Stimulated activated naive CD8-positive, alpha-beta T cell treated with anti-CD3 and anti-CD28 coated beads, Interleukin-15, amount 100 ng/mL, for 72 hours (primary cell): ENCODE results near the gene PLAU.
A peak's percentile ranks its signal among the peaks of the same experiment; 100 is the strongest.

Experiments
- ATAC-seq: fragments of 150-1000 bp; cut with Tn5 transposase; 2 replicates; pipeline ENCODE4 v1.10.0; 2021; ENCODE audit warnings: mild to moderate bottlenecking, moderate library complexity
- DNase-seq, 2 donors: peaks; one replicate each; pipeline ENCODE4 v3.0.0; 2021 to 2022
- H3K27ac Mint-ChIP-seq, 2 donors: one replicate each; pipeline ENCODE4 v1.8.0; 2022; ENCODE audit warnings: mild to moderate bottlenecking in 2 of 2, mixed read lengths in 2 of 2, moderate library complexity in 2 of 2
- H3K27me3 Mint-ChIP-seq: one replicate; pipeline ENCODE4 v1.8.0; 2022; ENCODE audit warnings: mixed read lengths
- H3K4me1 Mint-ChIP-seq: one replicate; pipeline ENCODE4 v1.8.0; 2022; ENCODE audit warnings: mild to moderate bottlenecking, mixed read lengths
- H3K4me3 Mint-ChIP-seq, 2 donors: one replicate each; pipeline ENCODE4 v1.8.0; 2022; ENCODE audit warnings: mild to moderate bottlenecking in 2 of 2, mixed read lengths in 2 of 2, moderate library complexity in 1 of 2
- H3K9me3 Mint-ChIP-seq, 2 donors: one replicate each; pipeline ENCODE4 v1.8.0; 2022; ENCODE audit warnings: mixed read lengths in 2 of 2

The PLAU gene

DNA sequence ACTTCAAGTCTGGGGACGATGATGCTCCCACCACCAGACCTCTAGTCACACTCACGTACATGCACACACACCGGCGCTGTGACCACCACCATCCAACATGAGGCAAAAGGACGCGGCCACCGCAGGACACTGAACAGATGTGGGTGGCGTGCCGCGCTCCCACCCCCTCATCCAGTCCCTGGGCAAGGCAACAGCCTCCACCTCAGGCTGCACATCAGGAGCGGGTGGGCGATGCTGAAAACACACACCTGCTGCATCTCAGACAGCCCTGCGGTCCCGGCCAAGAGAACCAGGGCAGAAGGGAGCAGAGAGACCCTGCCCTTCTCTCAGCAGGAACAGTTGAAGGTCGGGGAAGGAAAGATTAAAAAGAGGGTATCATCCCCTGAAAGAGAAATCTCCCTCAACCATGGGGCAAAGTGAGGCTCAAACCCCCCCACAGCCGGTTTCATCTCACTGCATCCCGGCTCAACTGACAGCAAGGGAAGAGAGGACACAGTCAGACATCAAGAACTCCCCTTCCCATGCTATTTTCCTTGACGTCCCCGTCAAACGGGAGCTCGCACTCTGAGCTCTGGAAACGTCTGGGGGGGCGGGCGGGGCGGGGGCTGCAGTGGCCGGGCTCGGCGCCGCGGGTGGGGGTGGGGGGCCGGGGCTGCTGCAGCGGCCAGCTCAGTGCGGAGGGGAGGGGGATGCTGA is 37.6 kb upstream of the PLAU start:
- Mint-ChIP-seq H3K9me3 (no peaks in the 10 kb centered on the region), H3K4me1 (peaks cover 62% of the 10 kb centered on the region), H3K27me3 (no peaks in the 10 kb centered on the region), H3K27ac (peak overlapping the region; percentile 15 to 30), H3K4me3 (peak overlapping the region; percentile 73 to 81)
- DNase-seq (no peak), ATAC-seq (no peak)

DNA sequence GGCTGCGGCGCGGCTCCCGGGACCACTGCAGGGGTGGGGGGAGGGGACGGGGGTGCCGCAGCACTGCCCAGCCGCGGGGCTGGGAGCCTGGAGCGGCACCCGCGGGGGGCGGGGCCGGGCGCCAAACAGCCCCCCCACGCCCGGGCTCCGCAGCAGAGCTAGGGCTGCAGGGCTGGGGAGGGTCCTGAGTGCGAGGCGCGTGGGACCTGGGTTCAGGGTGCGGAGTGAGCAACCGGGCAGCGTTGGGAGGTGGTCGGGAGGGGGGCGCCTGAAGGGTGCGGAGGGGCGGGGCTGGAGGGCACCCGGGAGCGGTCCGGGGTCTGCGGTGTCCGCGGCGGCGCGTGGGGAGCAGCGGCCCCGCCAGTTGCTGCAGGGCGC is 37.1 kb upstream of the PLAU start:
- DNase-seq (no peak), ATAC-seq (peak; percentile 1)
- Mint-ChIP-seq H3K27ac (no peak overlapping the region), H3K9me3 (no peaks in the 10 kb centered on the region), H3K4me3 (peak overlapping the region; percentile 46 to 55), H3K4me1 (peaks cover 58% of the 10 kb centered on the region), H3K27me3 (no peaks in the 10 kb centered on the region)

DNA sequence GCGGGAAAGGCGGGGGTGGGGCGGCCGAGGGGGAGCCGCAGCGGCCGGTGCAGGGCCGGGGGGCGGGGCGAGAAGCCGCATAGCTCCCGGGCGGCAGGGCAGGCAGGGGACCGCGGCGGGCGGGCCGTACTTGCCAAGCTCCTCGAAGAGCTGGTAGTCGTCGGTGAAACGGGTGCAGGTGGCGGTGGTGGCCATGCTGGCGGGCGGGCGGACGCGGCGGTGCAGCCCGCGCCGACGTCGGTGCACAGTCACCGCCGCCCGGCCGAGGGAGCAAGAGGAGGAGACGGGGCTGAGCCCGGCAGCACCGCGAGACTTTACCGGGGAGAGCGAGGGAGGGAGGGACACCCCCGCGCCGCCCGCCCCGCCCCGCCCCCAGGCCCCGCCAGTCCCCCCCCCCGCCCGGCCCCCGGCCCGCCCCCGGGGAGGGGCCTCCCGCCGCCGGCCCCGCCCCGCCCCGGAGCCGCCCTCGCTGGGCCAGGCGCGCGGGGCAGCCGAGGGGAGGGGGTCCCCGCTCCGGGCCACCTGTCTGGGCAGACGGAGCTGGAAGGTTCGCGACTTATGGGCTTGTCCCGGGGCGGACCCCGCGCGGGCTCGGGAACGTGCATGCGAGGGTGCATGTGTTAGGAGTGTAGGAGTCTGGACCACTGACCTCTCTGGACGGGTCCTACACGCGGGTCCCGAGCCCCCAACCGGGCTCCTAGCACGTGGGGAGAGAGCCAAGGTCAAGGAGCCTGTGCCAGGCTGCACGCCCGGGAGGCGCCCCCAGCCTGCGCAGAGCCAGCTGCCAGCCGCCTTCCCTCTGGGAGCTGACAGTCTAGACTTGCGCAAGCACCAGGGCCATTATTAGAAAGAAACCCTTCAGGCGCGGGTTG is 36.4 kb upstream of the PLAU start, which contains the start of gene CAMK2G:
TSS of gene CAMK2G (minus strand) at position 289 of the 872 bp plus-strand sequence. CDS start at position 195, 94 bp downstream.
- H3K27me3 Mint-ChIP-seq = no peaks in the 10 kb centered on the region
- H3K27ac Mint-ChIP-seq = peak within 1 kb of the TSS; percentile 45 to 86
- peak within 1 kb of the TSS; percentile 83 to 91 for H3K4me3 Mint-ChIP-seq
- peak; percentile 86 for ATAC-seq
- no peaks in the 10 kb centered on the region for H3K9me3 Mint-ChIP-seq
- DNase-seq = peak; percentile 81 to 85
- peaks cover 64% of the 10 kb centered on the region for H3K4me1 Mint-ChIP-seq

DNA sequence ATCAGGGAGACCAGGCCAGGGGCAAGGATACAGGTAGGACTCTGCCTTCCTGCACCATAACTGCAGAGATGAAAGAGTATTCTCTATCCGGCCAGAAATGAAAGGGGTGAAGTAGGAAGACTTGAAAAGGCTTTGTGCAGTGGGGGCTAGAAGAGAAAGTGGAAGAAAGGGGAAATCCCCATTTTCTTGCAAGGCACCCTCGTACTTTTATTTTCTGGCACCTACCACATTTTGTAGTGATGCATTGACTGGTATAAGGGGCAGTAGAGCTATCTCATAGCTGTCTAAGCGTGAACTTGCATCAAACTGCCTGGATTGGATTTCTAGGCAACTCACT is 35.8 kb upstream of the PLAU start:
- peak in 1 of 2 donors; percentile 60 for DNase-seq
- H3K27ac Mint-ChIP-seq = peak overlapping the region in 1 of 2 donors; percentile 86
- H3K4me1 Mint-ChIP-seq = peaks cover 67% of the 10 kb centered on the region
- H3K27me3 Mint-ChIP-seq = no peaks in the 10 kb centered on the region
- H3K9me3 Mint-ChIP-seq = no peaks in the 10 kb centered on the region
- H3K4me3 Mint-ChIP-seq = peak overlapping the region; percentile 83 to 91
- peak; percentile 64 for ATAC-seq

DNA sequence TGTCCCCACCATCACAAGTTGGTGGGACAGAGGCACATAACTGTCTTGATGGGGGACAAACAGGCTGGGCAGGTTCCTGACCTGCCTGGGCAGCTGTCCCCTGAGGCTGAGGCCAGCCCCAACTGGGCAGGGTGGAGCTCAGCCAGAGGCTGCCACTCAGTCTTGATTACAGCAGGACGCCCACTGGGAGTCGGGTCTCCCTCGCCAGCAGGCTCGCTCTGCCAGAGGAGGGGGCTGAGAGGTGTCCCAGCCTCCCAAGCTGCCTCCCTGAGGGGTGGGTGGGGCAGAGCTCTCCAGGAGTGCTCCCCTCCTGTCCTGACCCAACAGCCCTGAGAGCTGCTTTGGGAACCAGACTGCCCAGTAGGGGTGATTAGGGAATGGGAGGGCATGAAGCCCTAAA is 34.8 kb upstream of the PLAU start:
- ATAC-seq = no peak
- peaks cover 5% of the 10 kb centered on the region for H3K27me3 Mint-ChIP-seq
- no peaks in the 10 kb centered on the region for H3K9me3 Mint-ChIP-seq
- peak overlapping the region in 1 of 2 donors; percentile 4 for H3K4me3 Mint-ChIP-seq
- H3K27ac Mint-ChIP-seq = no peak overlapping the region
- DNase-seq = no peak
- H3K4me1 Mint-ChIP-seq = peaks cover 57% of the 10 kb centered on the region

DNA sequence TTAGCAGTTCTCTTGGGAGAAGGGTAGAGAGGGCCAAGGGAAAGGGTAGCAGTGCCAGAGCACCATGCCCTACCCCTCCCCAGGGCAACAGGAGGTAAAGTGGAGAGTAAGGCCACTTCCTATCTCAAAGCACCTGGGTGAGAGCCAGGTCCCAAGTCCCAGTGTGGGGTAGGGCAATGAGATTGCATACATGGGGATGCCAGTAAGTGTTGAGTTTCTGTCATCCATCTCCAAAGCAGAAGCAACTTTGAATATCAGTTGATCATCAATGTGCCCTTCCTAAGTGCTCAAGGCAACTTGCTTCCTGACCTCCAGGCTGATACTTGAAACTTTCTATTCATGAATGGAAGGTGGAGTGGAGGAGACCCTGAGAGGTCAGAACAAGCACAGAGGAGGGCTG is 34.4 kb upstream of the PLAU start:
- ATAC-seq (no peak), DNase-seq (no peak)
- H3K4me1 Mint-ChIP-seq = peaks cover 53% of the 10 kb centered on the region
- no peak overlapping the region for H3K27ac Mint-ChIP-seq
- no peaks in the 10 kb centered on the region for H3K9me3 Mint-ChIP-seq
- no peak overlapping the region for H3K4me3 Mint-ChIP-seq
- H3K27me3 Mint-ChIP-seq = peaks cover 5% of the 10 kb centered on the region

DNA sequence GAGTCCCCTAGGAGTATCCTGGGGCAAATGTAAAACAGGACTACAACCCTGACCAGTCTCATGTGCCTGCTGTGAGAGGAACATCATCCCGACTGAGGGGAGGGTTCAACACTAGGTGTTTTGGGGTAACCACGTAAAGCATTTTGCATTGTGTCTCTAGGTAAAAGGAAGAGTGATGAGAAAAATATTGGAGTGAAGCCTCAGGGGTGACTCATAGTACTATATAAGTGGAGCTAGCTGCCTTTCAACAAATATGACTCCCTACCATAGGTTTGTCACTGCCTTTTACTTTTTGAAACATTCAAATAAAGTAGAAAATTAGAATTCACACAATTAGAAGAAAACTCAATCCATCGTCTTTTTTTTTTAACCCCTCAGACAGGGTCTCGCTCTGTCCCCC is 34.0 kb upstream of the PLAU start:
- Mint-ChIP-seq H3K4me1 (peaks cover 48% of the 10 kb centered on the region), H3K9me3 (no peaks in the 10 kb centered on the region), H3K27ac (no peak overlapping the region), H3K4me3 (no peak overlapping the region), H3K27me3 (peaks cover 5% of the 10 kb centered on the region)
- ATAC-seq (no peak), DNase-seq (no peak)

DNA sequence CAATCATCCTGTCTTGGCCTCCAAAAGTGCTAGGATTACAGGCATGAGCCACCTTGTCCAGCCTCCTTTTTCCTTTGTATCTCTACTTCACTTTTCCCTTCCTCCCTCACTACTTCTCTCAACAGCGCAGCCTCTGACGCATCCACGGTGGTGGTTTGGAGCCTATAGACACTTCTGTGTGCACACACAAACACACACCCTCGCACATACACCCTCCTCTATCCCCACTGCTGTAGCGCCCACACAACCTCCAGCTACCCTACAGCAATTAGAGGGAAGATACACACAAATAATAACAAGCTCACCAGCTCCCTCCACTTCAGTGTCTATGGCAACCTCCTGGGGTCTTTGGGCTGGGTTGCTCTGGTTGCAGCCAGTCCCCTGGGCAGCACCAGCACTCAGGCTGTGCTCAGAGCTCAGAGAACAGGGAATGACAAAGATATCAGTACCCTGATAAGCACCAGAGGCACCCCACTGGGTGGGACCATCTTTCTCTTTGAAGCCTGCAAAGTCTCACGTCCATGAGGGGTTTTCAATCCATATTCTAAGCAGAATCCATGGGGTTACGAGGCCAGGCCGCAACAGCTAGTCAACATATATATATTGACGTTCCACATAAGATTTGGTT is 33.3 kb upstream of the PLAU start:
- no peak overlapping the region for H3K4me3 Mint-ChIP-seq
- no peaks in the 10 kb centered on the region for H3K9me3 Mint-ChIP-seq
- ATAC-seq (no peak), DNase-seq (no peak)
- H3K27ac Mint-ChIP-seq = no peak overlapping the region
- peaks cover 5% of the 10 kb centered on the region for H3K27me3 Mint-ChIP-seq
- H3K4me1 Mint-ChIP-seq = peaks cover 42% of the 10 kb centered on the region

DNA sequence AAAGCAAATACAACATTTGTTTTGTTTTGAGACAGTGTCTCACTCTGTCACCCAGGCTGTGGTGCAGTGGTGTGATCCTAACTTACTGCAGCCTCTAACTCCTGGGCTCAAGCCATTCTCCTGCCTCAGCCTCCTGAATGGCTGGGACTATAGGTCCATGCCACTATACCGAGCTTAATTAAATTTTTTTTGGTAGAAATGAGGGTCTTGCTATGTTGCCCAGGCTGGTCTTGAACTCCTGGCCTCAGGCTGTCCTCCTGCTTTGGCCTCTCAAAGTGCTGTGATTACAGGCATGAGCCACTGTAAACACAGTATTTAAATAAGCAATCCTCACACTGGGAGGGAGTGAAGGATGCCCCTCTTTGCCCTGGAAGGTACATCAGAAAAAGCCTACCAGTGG is 32.6 kb upstream of the PLAU start:
- Mint-ChIP-seq H3K4me3 (no peak overlapping the region), H3K27ac (no peak overlapping the region), H3K4me1 (peaks cover 35% of the 10 kb centered on the region), H3K27me3 (peaks cover 5% of the 10 kb centered on the region), H3K9me3 (no peaks in the 10 kb centered on the region)
- DNase-seq = no peak
- no peak for ATAC-seq

DNA sequence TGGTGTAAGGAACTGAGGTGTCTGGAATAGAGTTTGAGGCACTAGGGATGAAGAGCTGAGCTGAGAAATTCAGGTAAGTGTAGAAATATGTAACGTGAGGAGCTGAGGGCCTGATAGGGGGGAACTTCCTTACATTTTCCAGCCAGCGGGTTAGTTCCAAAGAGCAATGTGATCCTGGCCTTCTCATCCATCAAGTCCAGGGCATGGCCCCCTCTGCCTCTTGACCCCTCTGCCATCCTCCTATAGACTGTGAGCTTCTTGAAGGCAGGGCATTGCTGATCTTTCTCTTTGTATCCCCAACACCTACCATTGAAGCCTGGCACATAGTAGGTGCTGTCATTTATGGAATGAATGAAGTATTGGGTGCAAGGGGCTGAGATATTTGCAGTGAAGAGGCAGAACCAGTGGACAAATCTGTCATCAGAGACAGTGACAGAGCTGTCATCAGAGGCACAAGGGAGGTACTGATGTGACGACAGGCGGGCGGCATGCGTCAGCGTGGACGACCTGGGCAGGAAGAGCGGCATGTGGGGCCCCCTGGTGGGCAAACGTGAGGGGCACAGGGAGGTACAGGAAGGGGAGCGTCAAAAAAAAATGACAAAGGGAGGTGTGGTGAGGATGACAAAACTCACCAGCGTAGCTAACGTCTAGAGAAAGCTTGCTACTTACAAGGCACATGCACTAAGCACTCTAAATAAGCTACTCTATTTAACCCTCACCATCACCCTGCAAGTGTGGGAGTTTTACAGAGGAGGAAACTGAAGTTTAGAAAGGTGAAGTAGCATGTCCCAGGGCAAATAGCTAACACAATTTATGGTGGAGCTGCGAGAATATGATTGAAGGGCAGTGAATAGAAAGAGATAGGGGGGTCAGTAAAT is 31.4 kb upstream of the PLAU start:
- H3K27me3 Mint-ChIP-seq = peaks cover 5% of the 10 kb centered on the region
- H3K27ac Mint-ChIP-seq = peak overlapping the region in 1 of 2 donors; percentile 53
- DNase-seq (peak; percentile 91 to 94), ATAC-seq (peak; percentile 94)
- no peaks in the 10 kb centered on the region for H3K9me3 Mint-ChIP-seq
- no peak overlapping the region for H3K4me3 Mint-ChIP-seq
- peaks cover 35% of the 10 kb centered on the region for H3K4me1 Mint-ChIP-seq

DNA sequence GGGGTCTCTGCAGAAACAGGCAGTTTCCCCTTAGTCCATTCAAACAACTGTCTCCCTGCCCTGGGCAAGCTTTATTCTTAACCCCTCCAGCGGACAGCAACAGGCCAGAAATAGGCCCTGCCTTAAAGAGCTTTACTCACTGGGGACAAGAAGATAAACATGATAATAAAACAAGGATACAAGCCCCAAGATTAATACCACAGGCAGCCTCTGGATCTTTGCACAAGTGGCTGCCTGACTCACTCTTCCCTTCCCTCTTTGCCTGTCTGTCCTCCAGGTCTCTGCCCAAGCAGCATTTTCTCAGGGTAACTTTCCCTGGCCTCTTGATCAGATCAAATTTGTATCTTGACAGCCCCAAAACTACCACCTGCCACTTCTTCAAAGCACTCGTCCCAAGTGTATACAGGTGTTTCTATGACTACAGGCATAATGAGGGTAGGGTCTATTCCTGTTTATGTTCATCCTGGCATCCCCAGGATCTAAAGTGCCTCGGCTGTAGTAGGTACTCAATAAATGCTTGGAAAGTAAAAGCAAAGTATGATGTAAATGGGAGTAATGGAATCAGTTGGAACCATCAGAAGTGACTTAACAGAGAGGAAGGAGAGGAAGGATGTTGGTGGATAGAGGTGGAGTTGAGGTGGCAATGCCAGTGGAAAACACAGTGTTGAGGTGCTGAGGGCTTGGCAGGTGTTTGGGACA is 29.6 kb upstream of the PLAU start:
- ATAC-seq = no peak
- H3K4me1 Mint-ChIP-seq = peaks cover 36% of the 10 kb centered on the region
- H3K27me3 Mint-ChIP-seq = peaks cover 13% of the 10 kb centered on the region
- no peak overlapping the region for H3K27ac Mint-ChIP-seq
- H3K9me3 Mint-ChIP-seq = no peaks in the 10 kb centered on the region
- DNase-seq = no peak
- H3K4me3 Mint-ChIP-seq = no peak overlapping the region

DNA sequence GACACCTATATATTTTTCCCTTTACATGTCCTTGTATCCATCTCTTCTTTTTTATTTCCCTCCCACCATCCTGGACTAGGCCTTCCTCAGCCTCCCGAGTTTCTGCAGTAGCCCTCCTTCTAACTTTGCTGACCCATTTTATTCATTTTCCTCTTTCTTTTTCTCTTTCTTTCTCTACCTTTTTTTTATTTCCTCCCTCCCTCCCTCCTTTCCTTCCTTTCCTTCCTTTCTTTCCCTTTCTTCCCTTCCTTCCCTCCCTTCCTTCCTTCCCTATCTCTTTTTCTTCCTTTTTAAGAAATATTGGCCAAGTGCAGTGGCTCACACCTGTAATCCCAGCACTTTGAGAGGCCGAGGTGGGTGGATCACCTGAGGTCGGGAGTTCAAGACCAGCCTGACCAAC is 26.9 kb upstream of the PLAU start:
- Mint-ChIP-seq H3K9me3 (no peaks in the 10 kb centered on the region), H3K27me3 (peaks cover 24% of the 10 kb centered on the region), H3K27ac (no peak overlapping the region), H3K4me1 (peaks cover 27% of the 10 kb centered on the region), H3K4me3 (no peak overlapping the region)
- DNase-seq = no peak
- no peak for ATAC-seq

DNA sequence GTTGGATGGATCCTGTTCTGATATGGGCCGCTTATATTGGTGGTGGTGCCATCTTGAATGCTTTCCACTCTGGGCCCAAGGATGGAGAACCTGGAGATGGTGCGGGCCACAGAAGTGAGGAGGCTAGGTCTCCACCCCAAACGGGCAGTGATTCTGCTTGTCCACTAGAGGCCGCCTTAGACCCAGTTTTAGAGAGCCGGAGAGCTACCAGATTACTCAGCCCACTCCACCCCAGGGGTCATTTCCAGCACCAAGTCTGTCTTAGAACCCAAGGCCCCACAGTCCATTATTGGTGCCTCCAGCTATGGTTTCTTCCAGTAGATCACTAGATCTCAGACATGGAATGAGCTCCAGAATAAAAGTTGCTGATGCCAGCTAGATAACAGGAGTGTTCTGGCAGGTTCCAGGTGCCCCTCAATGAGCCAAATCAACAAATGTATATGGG is 24.8 kb upstream of the PLAU start:
- Mint-ChIP-seq H3K27me3 (peaks cover 19% of the 10 kb centered on the region), H3K27ac (no peak overlapping the region), H3K4me3 (no peak overlapping the region), H3K4me1 (peaks cover 22% of the 10 kb centered on the region), H3K9me3 (no peaks in the 10 kb centered on the region)
- peak; percentile 70 to 71 for DNase-seq
- peak; percentile 93 for ATAC-seq

DNA sequence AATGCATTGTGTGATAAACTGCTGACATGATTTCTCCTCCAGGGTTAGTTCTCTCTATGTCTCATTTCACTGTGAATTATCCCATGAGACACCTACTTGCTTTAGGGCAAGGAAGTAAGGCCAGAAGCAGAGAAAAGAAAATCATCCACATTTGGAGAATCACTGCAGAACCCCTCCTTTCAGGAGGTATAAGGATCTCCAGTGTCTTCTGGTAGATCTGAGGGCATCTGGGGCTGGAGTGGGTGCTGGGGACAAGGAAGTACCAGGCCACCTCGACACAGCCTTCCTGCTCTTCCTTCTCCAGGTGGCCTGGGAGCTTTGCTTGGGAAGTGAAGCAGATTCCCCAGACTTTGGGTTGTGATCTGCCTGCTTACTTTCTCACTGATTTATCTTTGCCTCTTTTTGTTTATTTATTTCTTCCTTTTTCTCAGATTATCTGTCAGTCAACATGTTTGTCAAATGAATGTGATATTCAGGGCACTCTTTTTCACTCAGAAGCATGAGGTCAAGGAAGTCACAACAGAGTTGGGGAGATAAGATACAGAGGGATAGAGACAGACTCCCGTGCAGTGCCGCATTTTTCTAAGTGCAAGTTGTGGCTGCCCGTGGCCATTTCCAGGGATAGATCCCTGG is 24.2 kb upstream of the PLAU start:
- DNase-seq (no peak), ATAC-seq (no peak)
- Mint-ChIP-seq H3K27me3 (peaks cover 19% of the 10 kb centered on the region), H3K4me3 (no peak overlapping the region), H3K4me1 (peaks cover 22% of the 10 kb centered on the region), H3K27ac (no peak overlapping the region), H3K9me3 (no peaks in the 10 kb centered on the region)
